Stimulated activated CD8-positive, alpha-beta memory T cell treated with anti-CD3 and anti-CD28 coated beads, Interleukin-7, amount 100 ng/mL, for 24 hours (primary cell): Measurements from ENCODE around the gene RAD51B.

Experiments used
- DNase-seq: peaks from one replicate; pipeline ENCODE4 v3.0.0-alpha.2; 2020; ENCODE audit warnings: low read depth

Gene RAD51B

DNA sequence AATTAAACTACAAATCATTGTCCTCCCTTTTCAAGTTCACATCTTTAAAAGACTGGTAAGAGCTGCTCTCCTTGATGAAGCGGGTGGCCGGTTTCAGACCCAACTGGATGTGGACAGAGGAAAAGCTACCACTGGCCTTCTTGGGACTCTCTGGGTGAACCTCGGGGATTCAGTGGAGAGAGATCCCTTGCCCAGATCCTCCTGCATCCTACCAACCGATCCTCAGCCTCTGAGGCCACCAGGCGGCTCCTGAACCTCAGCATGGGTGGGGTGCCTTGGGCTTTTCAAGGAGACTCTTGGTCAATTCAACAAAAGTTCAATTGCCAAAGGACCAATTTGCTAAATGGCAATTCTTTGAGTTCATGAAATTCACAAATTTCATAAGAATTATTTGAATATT lies 888.8 kb downstream of the RAD51B start:
- DNase-seq: no peak

DNA sequence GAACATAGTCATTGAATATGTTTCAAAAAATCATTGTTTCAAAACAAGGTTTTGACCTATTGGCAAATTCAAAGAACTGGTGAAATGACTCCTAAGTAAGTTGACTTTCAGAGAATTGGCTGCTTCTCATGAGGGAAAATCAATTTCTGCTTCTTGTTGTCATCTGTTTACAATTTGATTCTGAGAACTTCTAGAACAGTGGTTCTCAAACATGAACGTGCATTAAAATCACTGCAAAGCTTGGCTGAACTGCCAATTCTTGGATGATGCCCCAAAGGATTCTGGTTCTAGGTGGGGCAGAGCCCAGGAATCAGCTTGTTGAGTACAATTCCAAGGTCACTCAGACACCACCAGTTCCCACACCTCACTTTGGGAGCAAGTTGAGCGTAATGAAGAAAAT lies 889.4 kb downstream of the RAD51B start:
- no peak for DNase-seq

DNA sequence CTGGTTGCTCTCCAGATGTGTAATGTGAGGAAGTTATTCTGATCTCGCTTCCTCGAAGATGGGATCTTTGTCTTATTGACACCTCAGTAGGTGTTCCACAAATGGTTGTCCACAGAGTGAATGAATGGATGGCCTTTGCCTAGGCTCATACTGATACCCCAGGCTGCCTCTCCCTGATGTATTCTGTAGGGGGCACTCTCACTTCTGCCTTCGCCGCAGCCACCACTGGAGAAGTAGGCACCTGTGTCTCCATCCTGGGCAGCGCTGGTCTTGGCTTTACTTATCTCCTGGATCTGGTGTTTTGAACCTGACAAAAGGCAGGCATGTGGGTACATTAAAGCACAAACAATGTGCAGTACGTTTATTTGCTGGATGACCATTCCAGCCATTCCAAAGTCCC lies 891.2 kb downstream of the RAD51B start:
- DNase-seq: no peak

DNA sequence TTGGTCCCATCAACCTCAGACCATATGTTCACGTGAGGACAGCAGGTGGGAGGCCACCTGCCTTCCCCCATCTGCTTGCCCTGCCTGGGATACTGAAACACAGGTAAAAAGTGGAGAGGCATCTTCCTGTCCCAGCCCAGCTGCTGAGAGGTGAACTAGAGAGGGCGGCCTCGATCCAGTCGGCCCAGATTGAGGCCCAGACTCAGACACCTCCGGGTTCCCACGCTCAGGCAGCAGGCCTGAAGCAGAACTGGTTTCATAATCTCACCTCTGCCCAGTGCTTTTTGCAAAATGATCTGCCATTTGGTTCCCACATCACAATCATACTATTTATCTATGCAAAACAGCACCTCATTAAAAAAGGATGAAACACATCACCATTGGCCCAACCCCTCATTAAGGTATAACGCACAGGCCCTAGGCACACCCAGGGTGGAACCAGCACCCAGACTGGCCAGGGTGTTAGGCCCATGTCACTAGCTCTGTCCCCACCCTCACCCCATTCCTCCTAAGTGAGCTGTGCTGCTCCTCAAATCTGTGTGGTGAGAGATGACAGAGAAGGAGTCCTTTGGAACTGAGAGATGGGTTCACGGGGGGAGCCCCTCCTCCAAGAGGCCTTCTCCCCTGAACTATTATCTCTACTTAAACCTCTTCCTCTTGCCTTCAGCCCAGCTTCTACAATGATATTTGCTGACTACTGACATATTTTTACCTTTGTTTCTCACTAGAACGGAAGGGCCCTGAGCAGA lies 892.2 kb downstream of the RAD51B start:
- no peak for DNase-seq

DNA sequence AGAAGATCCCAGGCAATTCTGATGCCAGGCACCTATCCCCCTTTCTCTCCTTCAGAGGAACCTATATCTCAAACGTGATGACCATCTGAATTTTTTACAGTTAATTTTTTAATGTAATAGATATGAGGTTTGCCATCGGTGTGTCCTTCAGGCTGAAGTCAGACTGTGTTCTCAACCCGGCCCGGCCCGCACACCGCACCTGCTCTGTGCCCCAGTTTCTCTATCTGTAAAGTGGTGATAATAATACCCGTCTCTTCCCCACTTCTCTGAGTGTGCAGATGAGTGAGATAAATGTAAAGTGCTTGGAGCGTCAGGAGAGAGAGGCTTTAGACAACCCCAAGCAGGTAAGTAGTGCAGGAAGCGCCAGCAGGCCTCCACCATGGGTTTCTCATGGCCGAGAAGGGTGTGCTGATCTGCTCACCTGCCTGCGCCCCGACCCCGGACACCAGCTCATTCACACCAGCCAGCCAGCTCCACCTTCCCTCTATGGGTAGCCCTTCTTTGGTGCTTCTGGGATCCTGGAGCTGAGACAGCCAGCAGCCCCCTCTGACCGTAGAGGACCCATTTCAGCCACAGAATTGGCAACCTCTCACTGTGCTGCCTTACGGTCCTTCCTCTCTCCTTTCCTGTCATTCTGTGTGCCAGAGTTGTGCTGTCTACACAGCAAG lies 893.3 kb downstream of the RAD51B start:
- DNase-seq: no peak

DNA sequence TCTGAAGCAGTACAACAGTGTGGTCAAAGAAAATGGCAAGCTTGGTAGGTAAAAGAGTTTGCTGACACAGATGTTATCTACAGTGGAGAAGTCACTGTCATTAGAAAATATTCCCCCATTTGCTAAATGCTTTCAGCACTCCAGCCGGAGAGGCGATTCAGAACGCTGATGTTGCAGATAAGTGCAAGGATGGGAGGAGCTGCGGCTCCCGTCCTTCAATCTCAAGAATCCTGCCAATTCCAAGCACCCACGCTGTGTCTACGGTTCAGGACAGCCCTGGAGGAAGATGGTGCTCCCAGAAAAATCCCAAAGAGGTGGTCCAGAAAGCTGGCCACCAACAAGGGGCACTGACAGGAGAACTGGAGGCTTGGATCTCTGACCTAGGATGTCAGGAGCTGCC lies 894.2 kb downstream of the RAD51B start:
- no peak for DNase-seq

DNA sequence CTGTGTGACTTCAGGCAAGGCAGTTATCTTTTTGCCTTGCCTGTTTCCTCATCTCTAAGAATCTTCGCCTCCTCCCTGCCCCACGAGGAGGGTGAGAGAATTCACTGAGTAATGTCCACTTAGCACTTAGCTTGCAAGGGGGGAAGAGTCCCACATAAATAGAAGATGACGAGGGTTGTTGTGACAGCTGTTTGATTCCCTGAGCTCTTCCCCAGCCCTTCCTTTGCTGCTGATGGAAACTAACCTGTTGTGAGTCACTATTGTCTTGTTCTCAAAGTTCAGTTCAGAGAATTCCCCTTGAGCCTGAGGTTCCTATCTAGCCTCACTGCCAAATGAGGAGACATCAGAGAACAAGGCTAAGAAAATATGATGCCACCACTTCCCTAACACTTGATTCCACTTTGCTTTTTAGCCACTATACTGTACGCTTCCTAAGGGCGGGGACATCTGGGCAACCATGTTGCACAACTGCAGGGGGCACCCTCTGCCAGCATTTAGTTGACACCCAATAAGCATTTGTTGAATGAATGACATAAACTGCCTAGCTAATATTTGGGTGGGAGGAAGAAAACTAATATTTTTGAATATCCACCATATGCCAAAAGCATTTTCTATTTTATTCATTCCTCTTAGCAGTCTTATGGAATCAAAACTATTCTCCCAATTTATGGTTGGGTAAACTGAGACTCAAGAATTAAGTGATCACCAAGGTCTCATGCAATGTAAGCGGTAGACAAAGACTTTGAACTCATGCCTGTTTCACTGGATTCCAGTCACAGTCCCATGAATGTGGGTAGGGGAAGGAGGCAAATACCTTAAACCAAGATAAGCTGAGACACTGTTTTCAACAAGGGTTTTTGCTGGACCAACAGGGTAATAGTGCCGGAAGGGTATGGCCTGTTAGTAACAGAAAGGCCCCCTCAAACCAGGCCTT lies 895.7 kb downstream of the RAD51B start:
- DNase-seq: no peak

DNA sequence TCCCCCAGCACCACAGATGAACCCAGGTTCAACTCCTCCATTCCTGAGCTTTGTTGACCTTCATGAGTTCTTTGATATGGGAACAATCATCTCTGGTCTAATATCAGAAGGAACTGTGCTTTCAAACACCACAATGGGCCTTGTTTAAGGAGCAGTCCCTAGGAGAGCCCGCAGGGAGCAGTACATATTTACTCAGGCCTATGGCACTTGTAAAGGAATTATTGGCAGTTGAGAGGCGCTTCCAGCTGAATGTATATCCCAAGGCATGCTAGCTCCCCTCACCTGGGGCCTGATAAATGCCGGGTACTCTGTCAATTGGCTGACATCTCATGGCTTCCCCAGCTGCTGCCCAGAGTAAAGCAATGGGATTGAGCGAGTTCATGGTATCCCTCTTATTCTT lies 897.1 kb downstream of the RAD51B start:
- DNase-seq: no peak

DNA sequence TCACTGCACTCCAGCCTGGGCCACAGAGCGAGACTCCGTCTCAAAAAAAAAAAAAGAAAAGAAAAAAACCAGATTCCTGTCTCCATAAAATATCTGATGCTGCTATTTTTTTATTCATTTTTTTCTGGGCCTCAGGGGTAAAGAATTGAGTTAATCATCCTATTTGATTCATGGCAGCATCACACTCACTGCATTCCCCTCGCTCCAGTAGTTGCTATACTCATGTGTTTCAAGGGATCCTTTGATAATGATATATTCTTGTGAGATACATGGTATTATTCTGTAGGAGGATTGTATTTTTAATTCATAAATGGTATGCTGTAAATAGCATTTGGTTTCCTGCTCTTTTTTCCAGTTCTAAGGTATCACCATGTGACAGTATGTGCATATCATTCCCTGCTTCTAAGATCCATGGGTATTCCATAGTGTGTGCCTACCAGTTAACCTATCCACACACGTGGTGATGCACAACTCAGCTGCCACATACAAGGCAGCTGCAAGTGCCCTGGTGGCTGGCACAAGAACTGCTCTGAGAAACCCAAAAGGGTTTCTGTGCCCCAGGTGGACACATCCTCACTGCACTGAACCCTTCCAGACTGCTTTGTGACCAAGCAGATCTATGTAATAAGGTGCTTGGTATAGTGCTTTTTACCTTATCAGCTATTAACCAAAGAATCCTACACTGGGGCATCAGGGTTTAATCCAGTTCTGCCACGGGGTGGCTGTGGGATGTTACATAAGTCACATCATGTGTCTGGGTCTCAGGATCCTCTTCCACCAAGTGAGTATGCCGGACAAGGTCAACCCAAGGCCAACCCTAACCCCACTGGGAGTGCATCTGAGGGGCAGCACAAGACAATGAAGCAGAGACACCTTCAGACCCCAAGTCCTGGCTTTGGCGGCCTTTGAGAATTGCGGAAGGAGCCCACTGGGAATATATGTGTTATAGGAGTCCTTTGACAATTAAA lies 898.7 kb downstream of the RAD51B start:
- DNase-seq: no peak

DNA sequence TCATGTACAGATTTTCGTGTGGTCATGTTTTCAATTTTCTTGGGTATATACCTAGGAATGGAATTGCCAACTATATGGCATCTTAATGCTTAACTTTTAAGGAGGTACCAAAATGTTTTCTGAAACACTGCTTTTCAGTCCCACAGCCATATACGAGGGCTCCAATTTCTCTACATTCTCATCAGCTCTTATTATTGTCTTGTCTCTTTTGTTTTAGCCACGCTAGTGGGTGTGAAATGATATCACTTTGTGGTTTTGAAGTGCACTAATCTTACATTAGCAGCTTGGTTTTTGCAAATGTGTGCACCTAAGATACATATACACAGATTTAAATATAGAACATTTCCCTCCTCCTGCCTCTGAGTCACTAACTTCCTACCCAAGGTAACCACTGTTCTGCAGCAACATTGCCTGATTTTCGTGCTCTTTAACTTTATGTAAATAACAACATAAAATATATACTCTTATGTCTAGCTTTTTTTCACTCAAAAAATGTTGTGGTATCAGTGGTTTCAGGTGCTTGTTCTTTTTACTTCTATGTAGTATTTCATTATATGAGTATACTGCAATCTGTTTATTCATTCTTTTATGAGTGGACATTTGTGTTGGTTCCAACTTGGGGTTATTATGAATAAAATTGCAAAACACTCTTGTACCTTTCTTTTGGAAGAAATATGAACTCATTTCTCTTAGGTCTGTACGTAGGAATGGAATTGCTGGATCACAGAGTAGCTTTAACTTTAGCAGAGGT lies 900.2 kb downstream of the RAD51B start:
- no peak for DNase-seq

DNA sequence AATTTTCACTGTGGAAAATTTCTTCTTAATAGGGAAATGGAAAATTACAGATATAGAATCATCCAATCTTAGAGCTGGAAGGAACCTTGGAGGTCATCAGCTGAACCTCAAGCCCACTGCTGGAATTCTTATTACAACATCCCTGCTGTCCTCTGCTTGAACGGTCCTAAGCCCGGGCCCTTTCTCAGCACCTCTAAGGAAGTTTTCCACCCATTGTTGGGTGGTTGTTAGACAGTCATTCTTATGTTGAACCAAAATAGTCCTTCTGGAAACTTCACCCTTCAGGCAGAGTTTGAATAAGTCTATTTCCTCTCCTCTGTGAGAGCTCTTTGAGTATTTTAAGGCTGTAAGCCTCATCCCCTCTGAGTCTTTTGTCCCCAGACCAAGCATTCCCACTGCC lies 902.6 kb downstream of the RAD51B start:
- DNase-seq: no peak

DNA sequence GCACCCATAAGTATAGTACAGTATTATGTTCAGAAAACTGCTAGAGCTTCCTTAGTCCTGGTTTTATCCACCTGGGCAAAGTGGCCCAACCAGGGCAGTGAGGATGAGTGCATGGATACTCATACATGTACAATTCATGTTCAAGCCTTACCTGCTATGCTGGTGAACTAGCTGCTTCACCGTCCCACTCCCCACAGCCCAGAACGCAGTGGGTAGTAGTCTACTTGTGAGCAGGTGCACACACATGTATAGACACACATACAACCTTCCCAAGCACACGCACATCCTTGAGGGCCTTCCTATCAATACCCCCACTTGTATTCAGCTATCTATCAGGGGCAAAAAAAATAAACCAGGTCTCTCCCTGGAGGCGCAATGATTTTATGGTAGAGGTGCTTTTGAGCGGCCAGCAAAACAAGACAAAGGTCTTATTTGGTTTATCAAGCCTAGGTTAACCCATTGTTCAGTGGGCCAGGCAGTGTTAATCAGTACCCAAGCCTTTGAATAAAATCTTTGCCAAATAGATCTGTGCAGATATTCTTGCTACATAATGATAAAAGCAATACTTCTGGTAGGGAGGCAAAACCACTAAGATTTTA lies 903.5 kb downstream of the RAD51B start:
- no peak for DNase-seq

DNA sequence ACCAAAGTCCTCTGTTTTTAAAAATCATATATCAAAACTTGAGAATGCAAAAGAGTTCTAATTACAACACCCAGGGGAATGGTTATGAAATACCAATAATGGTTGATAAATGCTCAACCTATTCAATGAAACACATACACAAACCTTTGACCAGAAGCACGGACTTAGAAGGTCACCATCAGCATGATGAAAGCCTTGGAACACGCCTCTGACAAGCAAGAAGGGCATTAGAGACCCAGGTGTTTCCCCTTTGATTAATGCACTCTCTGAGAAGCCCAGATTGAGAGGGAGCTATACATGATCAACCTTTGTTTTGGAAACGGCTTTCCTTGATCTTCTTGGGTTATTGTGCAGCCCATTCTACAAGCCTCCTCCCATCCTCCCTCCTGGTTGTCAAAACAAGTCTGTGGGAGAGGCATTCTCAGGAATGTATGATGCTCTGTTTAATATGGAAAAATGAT lies 904.3 kb downstream of the RAD51B start:
- DNase-seq: no peak

DNA sequence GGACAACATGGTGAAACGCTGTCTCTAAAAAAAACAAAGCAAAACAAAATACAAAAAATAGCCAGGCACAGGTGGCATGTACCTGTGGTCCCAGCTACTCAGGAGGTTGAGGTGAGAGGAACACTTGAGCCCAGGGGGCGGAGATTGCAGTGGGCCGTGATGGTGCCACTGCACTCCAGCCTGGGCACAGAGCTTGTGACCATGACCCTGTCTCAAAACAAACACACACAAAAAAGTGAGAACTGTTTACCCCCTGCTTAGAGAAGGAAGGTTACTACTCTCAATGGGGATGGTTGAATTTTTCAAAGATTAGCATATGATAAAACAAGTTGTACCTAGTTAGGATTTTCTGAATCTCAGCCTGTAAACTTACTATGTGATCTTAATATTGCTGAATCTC lies 905.3 kb downstream of the RAD51B start:
- DNase-seq: no peak

DNA sequence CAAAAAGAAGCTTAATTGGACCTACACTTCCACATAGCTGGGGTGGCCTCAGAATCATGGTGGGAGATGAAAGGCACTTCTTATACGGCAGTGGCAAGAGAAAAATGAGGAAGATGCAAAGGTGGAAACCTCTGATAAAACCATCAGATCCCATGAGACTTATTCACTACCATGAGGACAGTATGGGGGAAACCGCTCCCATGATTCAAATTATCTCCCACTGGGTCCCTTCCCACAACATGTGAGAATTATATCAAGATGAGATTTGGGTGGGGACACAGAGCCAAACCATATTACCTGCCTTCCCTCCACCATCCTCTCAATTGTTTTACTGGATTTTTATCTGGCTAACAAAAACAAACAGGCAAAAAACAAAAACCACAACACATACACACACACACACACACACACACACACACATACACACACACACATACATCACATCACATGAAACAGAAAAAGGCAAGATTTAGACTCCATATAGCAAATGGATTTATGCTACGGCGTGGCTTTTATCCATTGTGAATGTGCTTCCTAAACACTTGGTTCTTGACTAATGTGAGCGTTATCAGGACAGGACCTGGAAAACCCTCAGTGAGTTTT lies 906.6 kb downstream of the RAD51B start:
- DNase-seq: no peak

DNA sequence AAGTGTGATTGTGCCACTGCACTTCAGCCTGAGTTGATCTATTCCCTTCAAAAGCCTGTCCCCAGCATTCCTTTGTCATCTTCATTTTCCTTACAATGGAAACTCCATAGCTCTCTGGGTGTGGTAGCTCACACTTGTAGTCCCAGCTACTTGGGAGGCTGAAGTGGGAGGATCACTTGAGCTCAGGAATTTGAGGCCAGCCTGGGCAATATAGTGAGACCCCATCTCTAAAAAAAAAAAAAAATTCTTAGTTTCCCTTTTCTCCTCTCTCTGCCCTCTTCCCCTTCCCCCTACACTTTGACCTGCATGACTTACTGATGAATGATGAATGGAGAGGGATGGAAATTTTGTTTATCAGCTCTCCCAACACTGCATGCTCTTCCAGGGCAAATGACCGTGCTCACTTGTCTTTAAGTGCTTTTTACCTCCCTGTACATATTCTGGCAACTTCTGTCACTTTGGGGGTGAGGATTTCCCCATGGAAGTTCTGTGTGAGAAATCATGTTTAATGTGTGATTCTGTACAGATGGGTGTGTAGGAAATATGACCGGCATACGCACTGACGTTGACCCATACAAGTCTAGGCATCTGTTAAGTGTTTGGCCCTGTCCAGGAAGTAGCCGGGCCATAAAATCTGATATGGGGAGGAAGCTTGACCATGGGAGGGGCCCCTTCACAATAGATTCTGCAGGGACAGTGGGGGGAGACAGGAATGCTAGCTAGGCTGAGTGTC lies 907.9 kb downstream of the RAD51B start:
- DNase-seq: no peak

DNA sequence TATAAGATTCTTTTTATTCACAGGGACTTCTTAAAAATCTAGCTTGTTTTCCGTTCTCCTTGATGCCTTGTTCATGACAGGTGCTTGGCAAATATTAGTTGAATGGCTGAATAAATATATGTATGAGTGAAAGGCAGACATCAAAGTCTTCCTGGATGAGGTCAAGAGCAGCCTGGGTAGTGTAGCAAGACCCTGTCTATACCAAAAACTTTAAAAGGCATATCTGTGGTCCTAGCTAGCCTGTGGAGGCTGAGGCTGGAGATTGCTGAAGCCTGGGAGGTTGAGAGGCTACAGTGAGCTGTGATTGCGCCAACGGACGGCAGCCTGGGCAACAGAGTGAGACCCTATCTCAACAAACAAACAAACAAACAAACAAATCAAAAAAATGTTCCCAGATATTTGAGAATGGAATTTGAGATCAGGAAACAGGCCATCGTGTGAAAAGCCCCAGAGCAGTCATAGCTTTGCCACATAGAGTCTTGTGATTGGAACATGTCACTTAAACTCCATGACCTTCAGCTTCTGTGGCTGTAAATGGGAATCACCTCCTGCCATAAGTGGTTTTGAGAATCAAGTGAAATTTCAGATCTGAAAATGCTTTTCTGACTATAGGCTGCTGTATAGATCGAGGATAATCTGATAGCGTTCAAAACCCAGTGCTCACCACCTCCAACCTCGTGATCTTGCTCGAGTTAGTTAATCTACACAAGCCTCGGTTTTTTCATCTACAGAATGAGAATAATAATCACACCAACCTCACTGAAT lies 908.9 kb downstream of the RAD51B start:
- DNase-seq: no peak

DNA sequence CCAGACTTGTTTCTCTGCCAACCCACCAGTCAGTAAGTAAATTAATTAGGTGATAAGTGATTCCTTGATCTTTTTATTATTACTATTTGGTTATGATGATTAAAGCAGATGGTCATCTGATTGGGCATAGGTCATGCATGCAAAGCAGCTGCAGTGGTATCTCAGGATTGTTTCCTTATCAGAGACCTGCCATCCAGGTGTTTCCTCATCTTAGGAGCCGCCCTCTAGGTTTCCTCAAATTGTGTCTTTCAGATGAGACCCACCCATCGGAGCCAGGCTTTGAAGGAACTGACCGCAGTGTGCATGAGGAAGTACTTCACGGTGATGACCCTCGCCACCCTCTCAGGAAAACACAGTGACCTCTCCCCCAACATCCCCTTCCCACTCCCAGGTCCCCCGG lies 910.0 kb downstream of the RAD51B start:
- DNase-seq: no peak
